ENCODE data around the gene WWTR1.

DNA sequence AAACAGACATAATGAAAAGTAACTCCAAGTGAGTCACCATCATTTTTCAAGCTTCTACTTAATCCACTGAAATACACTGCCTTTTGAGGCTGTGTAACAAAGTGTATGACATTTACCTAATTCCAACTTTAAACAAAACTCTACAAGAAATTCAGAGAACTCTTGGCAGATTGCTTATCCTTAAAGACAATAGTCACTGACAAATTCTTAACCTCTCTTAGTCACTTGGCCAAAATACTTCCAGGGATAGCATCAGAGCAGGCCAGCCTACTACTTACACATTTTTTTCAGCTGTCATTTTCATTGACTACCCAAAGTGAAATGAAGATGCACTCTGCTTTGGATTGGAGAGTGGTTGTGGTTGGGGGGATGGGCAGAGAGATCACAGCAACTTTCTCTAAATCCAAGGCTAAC, 3.6 kb downstream of the WWTR1 start:
- TF ChIP-seq EZH2 (IDR thresholded peaks at IDR 0.05; ENCODE audit: borderline replicate concordance, low read depth, low read length, severe bottlenecking): no peak
- TF ChIP-seq, protein P1, sequence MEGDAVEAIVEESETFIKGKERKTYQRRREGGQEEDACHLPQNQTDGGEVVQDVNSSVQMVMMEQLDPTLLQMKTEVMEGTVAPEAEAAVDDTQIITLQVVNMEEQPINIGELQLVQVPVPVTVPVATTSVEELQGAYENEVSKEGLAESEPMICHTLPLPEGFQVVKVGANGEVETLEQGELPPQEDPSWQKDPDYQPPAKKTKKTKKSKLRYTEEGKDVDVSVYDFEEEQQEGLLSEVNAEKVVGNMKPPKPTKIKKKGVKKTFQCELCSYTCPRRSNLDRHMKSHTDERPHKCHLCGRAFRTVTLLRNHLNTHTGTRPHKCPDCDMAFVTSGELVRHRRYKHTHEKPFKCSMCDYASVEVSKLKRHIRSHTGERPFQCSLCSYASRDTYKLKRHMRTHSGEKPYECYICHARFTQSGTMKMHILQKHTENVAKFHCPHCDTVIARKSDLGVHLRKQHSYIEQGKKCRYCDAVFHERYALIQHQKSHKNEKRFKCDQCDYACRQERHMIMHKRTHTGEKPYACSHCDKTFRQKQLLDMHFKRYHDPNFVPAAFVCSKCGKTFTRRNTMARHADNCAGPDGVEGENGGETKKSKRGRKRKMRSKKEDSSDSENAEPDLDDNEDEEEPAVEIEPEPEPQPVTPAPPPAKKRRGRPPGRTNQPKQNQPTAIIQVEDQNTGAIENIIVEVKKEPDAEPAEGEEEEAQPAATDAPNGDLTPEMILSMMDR (IDR thresholded peaks at IDR 0.05; ENCODE audit: extremely low read depth in 1 of 2, insufficient read depth in 1 of 2, low read depth in 1 of 2, low read length in 2 of 2): no peak
